ENCODE measurements around the gene PPFIBP2.

- TF ChIP-seq POLR2A (IDR thresholded peaks at IDR 0.05) (no peak), EP300 (IDR thresholded peaks at IDR 0.05) (no peak), CTCF (IDR thresholded peaks at IDR 0.05) (no peak)
Observed at GRCh38 chr11:7490535-7490934, 23.3 kb upstream of the PPFIBP2 start.

All from stomach (tissue), 4 donors.